ENCODE data around the gene STXBP3. TPM values are rescaled to one million over a fixed set of nuclear protein-coding genes. Genes with fewer than 3 reads are reported as not detected.

The STXBP3 gene
- total RNA-seq, 1 experiment from 2014 or later: 20.9 TPM

GRCh38 chr1:108845446-108845845 is 99.0 kb downstream of the STXBP3 start:
- Histone ChIP-seq H3K36me3 (no peaks in the 10 kb centered on the region), H3K27me3 (no peaks in the 10 kb centered on the region), H3K9me3 (no peaks in the 10 kb centered on the region)

GRCh38 chr1:108845991-108846390 is 99.5 kb downstream of the STXBP3 start:
- Histone ChIP-seq H3K9me3 (no peaks in the 10 kb centered on the region), H3K4me3 (no peak overlapping the region), H3K27me3 (no peaks in the 10 kb centered on the region), H3K36me3 (no peaks in the 10 kb centered on the region)
- no peak for DNase-seq

More at GRCh38 chr1:108845446-108845845, 99.0 kb downstream of the STXBP3 start:
- DNase-seq: no peak
- H3K4me3 ChIP-seq: no peak overlapping the region

GRCh38 chr1:108847494-108847893 is 101.0 kb downstream of the STXBP3 start:
- Histone ChIP-seq H3K4me3 (no peak overlapping the region), H3K9me3 (no peaks in the 10 kb centered on the region), H3K36me3 (no peaks in the 10 kb centered on the region), H3K27me3 (no peaks in the 10 kb centered on the region)
- no peak for DNase-seq

GRCh38 chr1:108848806-108849205 is 102.3 kb downstream of the STXBP3 start:
- Histone ChIP-seq H3K36me3 (no peaks in the 10 kb centered on the region), H3K9me3 (no peaks in the 10 kb centered on the region), H3K4me3 (no peak overlapping the region), H3K27me3 (no peaks in the 10 kb centered on the region)
- no peak for DNase-seq

GRCh38 chr1:108850929-108851328 is 104.5 kb downstream of the STXBP3 start:
- no peaks in the 10 kb centered on the region for H3K36me3 ChIP-seq

GRCh38 chr1:108851567-108851966 is 105.1 kb downstream of the STXBP3 start:
- DNase-seq: no peak
- Histone ChIP-seq H3K4me3 (no peak overlapping the region), H3K36me3 (no peaks in the 10 kb centered on the region)

More at GRCh38 chr1:108850929-108851328, 104.5 kb downstream of the STXBP3 start:
- no peak for DNase-seq
- Histone ChIP-seq H3K9me3 (no peaks in the 10 kb centered on the region), H3K27me3 (no peaks in the 10 kb centered on the region), H3K4me3 (no peak overlapping the region)

GRCh38 chr1:108852221-108852975 is 105.9 kb downstream of the STXBP3 start:
- Histone ChIP-seq H3K36me3 (no peaks in the 10 kb centered on the region), H3K4me3 (no peak overlapping the region)
- DNase-seq: no peak

More at GRCh38 chr1:108851567-108851966, 105.1 kb downstream of the STXBP3 start:
- H3K9me3 ChIP-seq: no peaks in the 10 kb centered on the region
- no peaks in the 10 kb centered on the region for H3K27me3 ChIP-seq

GRCh38 chr1:108854221-108855019 is 107.9 kb downstream of the STXBP3 start:
- Histone ChIP-seq H3K9me3 (no peaks in the 10 kb centered on the region), H3K36me3 (no peaks in the 10 kb centered on the region), H3K27me3 (no peaks in the 10 kb centered on the region; the same call in none of the 2 replicates), H3K4me3 (no peak overlapping the region)
- peak; percentile 61 for DNase-seq

More at GRCh38 chr1:108852221-108852975, 105.9 kb downstream of the STXBP3 start:
- Histone ChIP-seq H3K27me3 (no peaks in the 10 kb centered on the region; the same call in 1 of the 2 replicates), H3K9me3 (no peaks in the 10 kb centered on the region)

- no peak for DNase-seq
These were observed 110.5 kb downstream of the STXBP3 start, which contains the start of gene AKNAD1 for GRCh38 chr1:108856994-108857393. TSS of gene AKNAD1 (minus strand) at chr1:108857094. CDS start at chr1:108852664, 4,430 bp downstream.

GRCh38 chr1:108858230-108858950 is 111.9 kb downstream of the STXBP3 start:
- H3K4me3 ChIP-seq: no peak overlapping the region
- no peaks in the 10 kb centered on the region for H3K9me3 ChIP-seq
- no peaks in the 10 kb centered on the region for H3K36me3 ChIP-seq
- DNase-seq: no peak
- H3K27me3 ChIP-seq: no peaks in the 10 kb centered on the region; the same call in none of the 2 replicates

More at GRCh38 chr1:108856994-108857393, 110.5 kb downstream of the STXBP3 start, which contains the start of gene AKNAD1:
- H3K36me3 ChIP-seq: no peaks in the 10 kb centered on the region
- H3K27me3 ChIP-seq: no peaks in the 10 kb centered on the region; the same call in none of the 2 replicates
- no peaks in the 10 kb centered on the region for H3K9me3 ChIP-seq
- no peak within 1 kb of the TSS for H3K4me3 ChIP-seq

Other genes starting within 250 kb of the STXBP3 start
- 26.7 and 47.5 TPM in 2 replicates for gene EEIG2, start 186.6 kb upstream of the STXBP3 start, total RNA-seq (2014; rRNA removed; shearing (Covaris generic); ENCODE audit: low replicate concordance)
- 12.3 and 20.2 TPM in 2 replicates for gene HENMT1, start 85.6 kb upstream of the STXBP3 start, total RNA-seq (2014; rRNA removed; shearing (Covaris generic); ENCODE audit: low replicate concordance)
- gene PRPF38B, start 54.4 kb upstream of the STXBP3 start, total RNA-seq (2014; rRNA removed; shearing (Covaris generic); ENCODE audit: low replicate concordance): 20.9 and 31.5 TPM in 2 replicates
- 0.07 and 0.81 TPM in 2 replicates for gene FNDC7, start 33.8 kb upstream of the STXBP3 start, total RNA-seq (2014; rRNA removed; shearing (Covaris generic); ENCODE audit: low replicate concordance)
- gene AKNAD1, start 110.4 kb downstream of the STXBP3 start, total RNA-seq (2014; rRNA removed; shearing (Covaris generic); ENCODE audit: low replicate concordance): not detected in 2 replicates
- 79.9 and 96.6 TPM in 2 replicates for gene GPSM2, start 130.3 kb downstream of the STXBP3 start, total RNA-seq (2014; rRNA removed; shearing (Covaris generic); ENCODE audit: low replicate concordance)
- 58.3 and 76.3 TPM in 2 replicates for gene CLCC1, start 216.8 kb downstream of the STXBP3 start, total RNA-seq (2014; rRNA removed; shearing (Covaris generic); ENCODE audit: low replicate concordance)

All from MG63 (cell line).